HS-5 (cell line): ENCODE data around the gene SMTN.
"Not testable (repeated sequence)": the region's sequence is repeated elsewhere in the genome, so short reads cannot be mapped to it uniquely, and the experiment has no call there.

Experiments
- DNase-seq: peaks from one replicate; pipeline ENCODE4 v3.0.0-alpha.2; 2012; ENCODE audit warnings: low read depth

SMTN gene

DNA sequence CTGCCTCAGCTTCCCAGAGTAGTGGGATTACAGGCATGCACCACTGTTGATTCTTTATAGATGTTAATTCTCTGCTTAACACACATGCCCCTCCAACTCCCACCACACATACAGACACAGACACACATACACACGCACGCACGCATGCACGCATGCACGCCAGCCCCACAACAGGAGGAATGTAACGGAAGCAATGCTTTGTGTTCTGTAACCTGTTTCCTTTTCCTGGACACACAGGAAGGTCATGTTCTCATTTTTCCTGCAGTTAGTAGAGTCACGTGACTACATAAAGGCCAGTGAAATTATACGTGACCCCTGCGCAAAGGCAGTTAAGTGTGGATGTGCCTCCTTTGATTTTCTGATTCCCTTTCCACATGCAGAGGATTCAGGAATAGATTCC is 8.0 kb upstream of the SMTN start:
- not testable (repeated sequence) for DNase-seq

DNA sequence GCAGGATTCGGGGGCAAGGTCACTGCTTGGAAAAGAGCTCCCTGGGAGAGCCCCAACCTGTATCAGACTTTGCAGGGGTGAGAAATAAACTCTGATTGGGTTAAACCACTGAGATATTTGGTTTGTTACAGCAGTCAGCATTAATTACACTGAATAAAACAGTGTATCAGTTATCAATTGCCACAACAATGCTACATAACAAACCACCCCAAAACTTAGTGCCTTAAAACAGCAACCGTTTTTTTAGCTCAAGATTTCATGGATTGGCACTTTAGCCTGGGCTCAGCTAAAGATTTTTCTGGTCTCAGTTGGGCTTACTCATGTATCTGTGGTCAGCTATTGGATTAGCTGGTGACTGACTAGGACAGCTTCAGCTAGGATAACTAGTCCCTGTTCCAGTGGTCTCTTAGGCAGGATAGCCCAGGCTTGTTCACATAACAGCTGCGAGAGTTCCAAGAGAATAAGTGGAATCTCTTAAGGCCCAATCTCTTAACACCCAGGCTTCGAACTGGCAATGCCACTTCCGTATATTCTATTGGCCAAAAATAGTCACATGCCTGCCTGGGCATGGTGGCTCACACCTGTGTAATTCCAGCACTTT is 7.5 kb upstream of the SMTN start:
- not testable (repeated sequence) for DNase-seq

DNA sequence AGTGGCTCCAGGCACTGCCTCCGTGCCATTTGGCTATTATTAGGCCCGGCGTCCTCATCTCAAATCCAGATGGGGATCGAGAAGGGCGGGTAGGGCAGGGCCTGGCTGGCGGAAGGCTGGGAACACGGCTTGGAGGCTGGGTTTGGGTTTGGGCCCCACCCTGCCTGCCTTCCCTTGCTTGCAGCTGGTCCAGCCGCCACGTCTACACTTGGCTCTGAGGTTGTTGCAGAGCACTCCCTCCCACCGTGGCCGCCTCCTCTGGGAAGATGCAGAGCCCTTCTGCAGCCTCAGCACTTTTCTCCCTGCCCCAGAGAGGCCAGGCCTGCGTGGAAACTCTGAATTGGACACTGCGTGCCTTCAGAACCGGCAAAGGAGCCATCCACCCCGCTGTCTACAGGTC is 5.2 kb upstream of the SMTN start:
- no peak for DNase-seq

DNA sequence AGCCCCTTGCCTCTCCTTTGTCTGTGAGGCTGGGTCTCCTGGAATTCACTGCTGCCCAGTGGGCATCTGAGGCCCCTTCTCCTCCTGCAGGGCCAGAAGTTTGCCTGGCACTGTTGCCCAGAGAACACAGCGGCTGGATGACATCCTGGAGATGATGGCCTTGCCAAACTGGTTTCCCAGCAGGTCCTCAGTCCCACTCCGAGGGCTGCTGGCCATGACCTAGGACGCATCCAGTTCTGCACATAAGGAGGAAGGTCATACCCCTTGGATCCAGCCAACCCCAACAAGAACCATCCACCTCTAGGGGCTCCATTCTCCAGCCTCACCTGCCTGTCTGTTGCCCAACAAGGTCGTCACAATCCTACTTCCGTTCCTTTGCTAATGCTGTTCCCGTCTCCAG is 3.4 kb upstream of the SMTN start:
- DNase-seq: no peak

DNA sequence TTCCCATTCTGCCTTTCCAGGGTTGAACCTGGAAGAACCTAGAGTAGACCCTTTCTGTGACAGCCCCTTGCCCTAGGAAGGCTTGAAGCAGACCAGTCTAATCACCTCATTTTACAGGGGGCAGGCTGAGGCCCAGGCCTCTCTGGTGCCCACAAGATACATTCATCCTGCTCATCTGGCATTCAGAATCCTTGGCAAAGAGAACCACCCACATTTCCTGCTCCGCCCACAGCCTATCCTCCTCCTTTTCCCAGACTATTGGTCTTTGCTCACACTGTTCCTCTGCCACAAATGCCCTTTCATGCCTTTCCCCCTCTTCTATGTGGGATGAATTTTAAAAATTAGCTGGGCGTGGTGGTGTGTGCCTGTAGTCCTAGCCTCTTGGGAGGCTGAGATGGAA is 2.7 kb upstream of the SMTN start:
- not testable (repeated sequence) for DNase-seq

DNA sequence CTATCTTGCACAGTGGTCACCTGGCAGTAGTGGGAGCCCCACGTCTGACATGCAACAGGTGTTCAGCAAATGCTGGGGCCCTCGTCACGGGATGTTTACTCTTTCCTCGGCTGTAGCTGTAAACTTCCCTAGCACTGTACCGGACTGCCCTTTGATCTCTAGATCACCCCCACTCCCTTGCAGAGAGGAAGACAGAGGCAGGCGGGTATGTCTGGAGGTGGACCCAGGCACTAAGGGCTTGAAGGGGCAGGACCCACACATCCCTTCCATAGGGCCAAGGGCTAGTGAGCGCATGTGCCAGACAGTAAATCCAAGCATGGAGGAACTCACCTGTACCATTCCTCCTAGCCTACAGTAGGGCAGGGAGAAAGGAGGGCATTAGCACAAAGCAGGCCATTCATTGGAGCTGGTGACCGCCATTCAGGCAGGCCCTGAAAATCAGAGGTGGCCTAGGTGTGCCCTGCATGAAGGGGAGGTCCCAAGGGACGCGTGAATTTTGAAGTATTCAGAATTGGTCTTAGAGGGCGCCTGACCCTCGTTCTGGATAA is 1.9 kb upstream of the SMTN start:
- DNase-seq: no peak

DNA sequence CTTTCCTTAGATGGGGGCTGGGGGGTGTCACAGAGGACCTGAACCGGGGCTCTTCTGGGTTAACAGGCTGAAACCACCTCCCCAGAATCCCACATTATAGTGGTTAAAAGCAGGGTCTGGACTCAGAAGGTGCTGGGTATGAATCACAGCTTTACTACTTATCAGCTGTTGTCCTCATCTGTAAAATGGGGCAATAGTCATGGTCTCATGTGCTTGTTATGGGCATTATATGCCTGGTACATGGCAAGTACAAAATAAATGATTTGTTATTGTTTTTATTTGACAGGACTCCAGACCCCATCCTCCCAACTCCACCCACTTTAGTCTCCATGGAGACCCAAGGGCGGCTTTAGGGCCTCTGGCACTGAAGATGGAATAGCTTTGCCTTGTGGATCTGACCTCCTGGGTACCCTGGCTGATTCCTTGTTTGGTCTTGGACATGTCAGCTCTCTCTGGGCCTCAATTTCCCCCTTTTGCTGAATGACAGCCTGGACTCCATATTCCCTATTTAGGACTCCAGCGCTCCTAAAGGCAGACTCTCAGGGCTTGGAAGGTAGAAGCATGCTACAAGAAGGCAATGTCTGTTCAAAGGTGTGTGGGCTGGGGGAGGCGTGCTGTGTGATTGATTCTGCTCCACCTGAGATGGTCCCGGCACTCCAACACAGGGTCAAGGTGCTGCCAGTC is 812 bp upstream of the SMTN start:
- no peak for DNase-seq

DNA sequence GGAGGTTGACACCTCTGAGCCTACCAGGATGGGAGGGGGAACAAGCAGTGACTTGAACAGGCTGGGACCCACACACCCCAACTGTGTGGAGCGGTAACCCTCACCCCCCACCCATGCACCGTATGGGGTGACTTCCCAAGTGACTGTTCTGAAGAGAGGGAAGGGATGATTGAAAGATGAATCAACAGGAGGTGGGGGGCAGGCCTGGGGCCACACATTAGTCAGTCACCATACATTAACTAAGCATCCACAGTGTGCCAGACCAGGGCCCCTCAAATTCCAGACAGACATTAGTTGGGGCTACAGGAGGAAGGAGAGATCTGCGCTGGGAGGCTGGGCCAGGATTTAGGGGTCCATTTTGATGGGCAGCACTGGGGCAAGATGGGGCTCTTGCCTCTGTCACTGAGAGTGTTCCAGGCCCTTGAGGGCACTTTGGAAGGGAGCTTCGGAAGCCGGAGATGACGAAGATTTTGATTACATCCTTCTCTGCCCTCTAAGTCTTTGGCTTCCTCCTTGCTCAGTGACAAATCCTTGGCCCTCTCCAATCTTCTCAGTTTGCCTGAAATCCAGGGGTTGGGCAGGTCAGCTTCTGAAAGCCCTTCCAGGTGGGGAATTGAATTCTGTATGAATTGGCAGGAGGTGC is 966 bp downstream of the SMTN start:
- DNase-seq: peak; percentile 67

DNA sequence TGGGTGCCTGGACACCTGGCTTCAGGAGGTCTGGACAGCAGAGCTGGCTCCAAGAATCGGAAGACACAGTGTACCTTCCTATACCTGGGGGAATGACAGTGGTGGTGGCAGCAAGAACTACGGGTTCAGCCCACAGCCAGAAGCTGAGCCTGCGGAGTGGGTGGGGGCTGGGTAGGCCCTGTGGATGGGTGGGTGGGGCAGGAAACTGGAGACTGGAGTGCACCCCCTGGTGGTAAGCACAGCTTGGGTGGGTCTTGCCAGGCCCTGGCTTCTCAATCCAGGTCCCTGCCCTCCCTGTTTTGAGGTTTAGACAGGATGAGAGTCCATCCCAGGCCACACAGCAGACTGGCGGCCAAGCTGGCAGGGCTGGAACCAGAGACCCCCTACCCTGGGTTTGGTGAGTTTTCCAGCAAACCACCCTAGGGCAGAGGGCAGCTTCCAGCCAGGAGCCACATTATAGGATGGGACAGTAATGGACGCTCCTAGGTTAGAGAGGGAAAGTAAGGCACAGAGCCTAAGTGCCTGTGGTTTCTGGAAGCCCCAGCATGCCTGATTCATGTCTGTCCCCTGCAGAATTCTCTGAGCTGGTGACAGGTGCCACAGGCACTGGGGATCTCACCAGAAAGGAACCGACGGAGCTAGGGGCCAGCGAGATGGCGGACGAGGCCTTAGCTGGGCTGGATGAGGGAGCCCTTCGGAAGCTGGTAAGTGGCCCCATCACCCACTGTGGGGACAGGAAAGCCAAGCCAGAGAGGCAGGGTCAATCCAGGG is 1.7 kb downstream of the SMTN start:
- no peak for DNase-seq

DNA sequence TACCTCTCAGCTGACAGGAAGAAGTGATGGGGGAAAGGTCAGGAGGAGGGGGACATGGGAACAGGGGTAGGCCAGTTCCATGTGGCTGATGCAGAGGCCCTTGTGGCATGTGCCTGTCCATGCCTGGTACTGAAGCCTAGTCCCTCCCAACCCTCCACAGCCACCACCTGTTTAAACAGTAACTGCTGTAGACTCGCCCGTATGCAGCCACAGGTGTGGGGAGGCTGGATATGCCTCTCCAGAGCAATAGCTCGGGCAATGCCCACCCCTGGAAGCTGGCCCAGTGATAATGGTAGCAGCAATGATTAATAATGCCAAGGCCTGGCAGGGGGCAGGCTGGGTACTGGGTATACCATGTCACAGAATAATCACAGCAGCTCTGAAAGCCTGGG is 2.3 kb downstream of the SMTN start:
- no peak for DNase-seq

DNA sequence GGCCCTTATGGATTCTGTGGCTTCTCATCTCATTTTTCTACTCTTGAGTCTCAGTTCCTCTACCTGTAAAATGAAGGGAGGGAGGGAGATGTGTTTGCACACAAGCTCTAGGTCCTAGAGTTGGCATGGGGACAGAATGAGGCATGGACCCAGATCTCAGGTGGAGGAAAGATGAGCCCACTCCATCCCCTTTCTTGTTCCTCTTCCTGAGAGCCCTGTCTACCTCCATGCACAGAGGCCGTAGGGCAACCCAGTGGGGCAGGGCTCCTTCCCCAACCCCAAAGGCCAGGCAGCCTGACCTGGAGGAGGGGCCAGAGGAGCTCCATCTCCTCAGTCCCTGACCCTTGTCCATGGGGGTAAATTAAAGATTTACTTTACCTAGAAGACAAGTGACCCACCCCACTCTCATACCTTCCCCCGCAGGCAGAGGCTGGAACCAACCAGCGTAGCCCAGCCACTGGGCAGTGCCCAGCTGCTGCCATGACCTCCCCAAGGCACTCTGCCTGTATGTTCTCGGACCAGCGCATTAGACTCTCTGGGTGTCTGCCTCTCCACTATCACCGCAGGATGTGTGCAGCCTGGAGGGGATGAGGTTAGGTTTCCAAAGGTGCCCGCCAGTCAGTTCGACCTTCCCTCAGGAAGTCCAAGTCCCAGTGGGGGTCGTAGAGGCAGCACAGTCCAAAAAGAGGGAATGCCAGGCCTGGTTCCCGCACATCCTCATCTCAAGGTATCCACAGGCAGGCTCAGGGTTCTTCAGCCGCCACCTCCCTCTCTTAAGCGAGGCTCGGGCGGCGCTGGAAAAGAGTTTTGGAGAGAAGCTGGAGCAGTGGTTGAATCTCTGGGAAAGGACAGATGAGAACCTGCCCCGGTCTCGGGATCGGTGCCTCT is 3.0 kb downstream of the SMTN start:
- no peak for DNase-seq

DNA sequence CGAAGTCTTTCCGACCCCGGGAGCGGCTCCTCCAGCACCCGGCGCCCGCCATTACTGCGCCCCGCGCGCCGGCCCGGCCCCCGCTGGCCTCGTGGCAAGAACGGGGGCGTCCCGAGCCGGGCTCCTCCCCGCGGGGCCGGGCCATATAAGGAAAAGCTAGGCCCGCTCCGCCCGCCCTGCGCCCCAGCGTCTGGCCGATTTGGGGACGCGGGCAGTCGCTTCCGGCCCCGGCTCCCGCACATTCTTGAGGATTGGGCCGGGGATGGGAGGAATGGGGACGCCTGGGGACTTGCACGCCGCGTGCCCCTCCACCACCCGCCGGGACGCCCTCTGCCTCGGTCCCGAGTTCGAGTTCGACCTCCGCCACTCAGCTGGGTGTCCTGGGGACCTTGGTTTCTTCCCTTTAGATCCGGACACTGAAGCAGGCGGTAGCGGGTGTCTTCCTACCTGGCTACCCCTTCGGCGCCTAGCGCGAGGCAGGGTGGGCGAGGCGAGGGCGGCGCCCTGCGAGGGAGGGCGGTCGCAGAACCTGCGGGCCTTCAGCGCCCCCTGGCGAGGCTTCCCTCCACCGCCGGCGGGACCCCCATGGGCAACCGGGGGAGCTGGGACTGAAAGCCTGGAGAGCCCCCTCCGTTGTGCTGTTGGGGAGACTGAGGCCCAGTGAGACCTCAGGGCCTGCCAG is 3.8 kb downstream of the SMTN start:
- DNase-seq: no peak

DNA sequence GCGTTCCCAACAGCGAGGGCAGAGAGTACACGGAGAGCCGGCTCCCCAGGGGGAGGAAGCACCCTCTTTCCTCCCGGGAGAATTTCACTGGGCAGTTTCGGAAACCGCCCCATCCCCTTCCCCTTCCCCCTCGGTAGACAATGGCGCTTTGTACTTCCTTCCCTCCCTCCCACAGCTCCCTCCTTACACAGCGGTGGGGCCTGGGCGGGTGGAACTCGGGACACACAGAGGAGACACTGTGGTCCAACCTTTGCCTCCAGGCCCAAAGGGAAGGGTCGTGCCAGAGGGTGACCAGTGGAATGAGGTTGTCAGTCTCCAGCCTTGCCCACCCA is 4.3 kb downstream of the SMTN start:
- DNase-seq: no peak

DNA sequence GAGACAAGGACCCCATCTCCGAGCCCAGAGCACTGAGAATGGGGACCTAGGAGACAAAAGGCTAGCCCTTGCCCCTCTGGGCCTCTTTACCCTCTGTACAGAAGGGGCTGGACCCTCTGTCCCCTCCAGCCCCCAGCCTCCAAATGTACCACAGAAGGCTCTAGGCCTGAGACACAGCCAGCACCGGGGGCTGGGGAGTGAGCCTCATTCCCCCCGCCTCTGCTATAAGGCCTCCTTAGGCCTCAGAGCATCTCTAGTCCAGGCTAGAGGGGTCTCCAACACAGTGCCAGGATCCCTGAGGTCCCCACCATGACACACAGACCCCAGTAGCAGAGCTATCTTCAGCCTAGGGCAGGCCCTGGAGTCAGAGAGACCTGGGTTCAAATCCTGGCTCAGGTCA is 4.8 kb downstream of the SMTN start:
- no peak for DNase-seq

DNA sequence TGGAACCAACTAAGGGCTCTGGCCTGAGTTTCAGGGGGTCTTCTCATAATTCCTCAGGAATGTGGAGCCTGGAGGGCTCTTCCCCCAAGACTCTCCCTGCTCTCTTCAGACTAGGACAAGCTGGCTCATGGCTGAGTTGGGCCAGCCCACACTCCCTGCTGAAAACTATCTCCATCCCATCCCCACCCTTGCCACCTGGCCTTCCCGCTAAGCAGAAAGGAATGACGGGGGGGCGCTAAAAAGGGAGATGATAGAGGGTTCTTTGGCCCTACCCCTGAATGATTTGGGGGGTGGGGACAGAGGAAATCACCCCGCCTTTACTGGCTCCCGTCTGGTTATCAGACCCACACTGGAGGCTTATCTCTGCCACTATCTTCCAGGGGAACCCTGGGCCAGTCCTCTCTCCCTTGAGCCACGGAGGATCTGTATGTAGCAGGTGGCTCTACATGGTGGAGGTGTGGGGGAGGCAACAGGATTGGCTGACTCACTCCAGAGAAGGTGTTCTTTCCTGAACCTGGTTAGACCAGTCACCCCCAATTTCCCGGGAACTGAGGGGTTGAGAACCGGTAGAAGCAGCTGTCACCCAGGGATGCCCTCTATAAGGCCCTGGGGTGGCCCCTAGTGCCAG is 5.7 kb downstream of the SMTN start:
- no peak for DNase-seq

DNA sequence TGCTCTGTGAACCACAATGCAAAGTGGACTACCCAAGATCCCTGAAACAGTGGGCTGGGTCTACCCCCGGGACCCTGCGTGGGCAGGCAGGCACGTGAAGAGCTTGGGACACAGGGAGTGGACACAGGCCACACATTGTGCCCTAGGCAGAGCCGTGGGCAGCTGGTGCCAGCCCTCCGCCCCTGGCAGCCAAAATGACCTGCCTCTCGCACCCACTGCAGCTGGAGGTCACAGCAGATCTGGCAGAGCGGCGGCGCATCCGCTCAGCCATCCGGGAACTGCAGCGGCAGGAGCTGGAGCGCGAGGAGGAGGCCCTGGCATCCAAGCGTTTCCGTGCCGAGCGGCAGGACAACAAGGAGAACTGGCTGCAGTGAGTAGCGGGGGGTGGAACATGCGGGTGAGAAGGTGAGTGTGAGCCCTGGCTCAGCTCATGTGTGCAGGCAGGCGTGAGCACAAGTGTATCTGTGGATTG is 6.7 kb downstream of the SMTN start:
- DNase-seq: no peak

DNA sequence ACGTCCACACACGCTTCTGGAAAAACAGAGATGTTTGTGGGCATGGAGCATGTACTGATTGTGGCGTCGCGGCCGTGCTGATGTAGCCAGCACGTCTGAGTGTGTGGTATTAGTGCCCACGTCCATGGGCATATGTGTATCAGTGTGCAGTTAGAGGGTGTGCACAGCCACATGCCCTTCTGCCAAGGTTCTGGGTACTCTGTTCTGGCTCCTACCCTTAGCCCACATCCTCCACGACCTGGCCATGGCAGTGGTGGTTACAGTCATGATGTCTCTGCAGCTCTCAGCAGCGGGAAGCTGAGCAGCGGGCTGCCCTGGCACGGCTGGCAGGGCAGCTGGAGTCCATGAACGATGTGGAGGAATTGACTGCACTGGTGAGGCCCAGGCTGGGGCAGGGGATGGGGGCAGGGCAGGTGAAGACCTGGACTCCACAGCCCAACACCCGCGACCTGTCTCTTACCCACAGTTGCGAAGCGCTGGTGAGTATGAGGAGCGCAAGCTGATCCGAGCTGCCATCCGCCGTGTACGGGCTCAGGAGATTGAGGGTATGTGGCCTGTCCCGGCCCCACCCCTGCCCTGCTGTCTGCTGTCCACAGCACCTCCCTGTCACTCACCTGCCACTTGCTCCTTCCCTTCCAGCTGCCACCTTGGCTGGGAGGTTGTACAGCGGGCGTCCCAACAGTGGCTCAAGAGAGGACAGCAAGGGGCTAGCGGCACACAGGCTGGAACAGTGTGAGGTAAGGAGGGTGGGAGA is 7.3 kb downstream of the SMTN start:
- DNase-seq: no peak

DNA sequence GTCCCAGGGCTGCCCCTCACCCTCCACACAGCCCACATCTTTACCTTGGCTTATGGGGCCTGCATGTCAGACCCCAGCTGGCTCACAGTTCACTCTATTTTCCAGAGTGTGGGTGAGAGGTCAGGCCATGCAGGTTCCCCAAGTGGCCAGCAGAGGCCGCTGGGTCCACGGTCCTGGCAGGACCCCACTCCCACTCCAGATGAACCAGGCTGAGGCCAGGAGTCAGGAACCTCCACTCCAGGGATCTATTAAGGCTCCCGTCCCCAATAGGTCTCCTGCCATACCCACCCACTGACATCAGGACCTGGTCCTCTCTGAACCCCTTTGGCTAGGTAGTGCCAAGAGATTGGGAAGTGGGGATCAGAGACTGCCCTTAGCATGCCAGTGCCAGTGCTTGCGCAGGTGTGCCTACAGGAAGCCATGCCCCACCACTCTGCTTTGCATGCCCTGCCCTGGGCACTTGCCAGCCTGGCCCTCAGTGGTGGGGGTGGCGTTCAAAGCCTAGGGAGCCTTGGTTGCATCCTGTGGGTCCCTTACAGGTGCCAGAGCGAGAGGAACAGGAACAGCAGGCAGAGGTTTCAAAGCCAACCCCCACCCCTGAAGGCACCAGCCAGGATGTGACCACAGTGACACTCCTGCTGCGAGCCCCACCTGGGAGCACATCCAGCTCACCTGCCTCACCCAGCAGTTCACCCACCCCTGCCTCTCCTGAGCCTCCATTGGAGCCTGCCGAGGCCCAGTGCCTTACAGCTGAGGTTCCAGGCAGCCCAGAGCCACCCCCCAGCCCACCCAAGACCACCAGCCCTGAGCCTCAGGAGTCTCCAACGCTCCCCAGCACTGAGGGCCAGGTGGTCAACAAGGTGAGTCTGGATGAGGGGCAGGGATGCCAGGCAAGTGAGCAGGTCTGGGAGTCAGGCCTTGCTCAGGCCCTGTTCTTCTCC is 8.3 kb downstream of the SMTN start:
- no peak for DNase-seq
